Spleen (tissue), 11 donors: Measurements from ENCODE around the gene ADARB2. TPM values are rescaled to one million over a fixed set of nuclear protein-coding genes. Genes with fewer than 3 reads are reported as not detected.
"Not testable (repeated sequence)": the region's sequence is repeated elsewhere in the genome, so short reads cannot be mapped to it uniquely, and the experiment has no call there.

ENCODE experiments used
- DNase-seq: peaks from one replicate; pipeline ENCODE4 v3.0.0-alpha.2; 2020
- H3K27ac ChIP-seq, 8 donors: fragments of 200-600 bp; sonication (generic) in 7 of 8; 1 replicate in 4 of 8; 2 replicates in 4 of 8; pipeline versions ENCODE4 v1.5.0 to v1.8.0; 2016 to 2021; ENCODE audit warnings: inconsistent platforms in 4 of 8, mild to moderate bottlenecking in 4 of 8, moderate library complexity in 1 of 8
- H3K27me3 ChIP-seq, 7 donors: fragments of 200-600 bp; sonication (generic) in 6 of 7; replicated peaks in 1 of 7; 1 replicate in 4 of 7; 2 replicates in 3 of 7; pipeline versions ENCODE4 v1.5.0 to v1.8.0; 2016 to 2021; ENCODE audit warnings: inconsistent platforms in 3 of 7, mild to moderate bottlenecking in 1 of 7
- H3K36me3 ChIP-seq, 6 donors: fragments of 200-600 bp; sonication (generic) in 5 of 6; 1 replicate in 4 of 6; 2 replicates in 2 of 6; pipeline versions ENCODE4 v1.5.0 to v1.8.0; 2016 to 2021; ENCODE audit warnings: inconsistent platforms in 2 of 6
- H3K4me1 ChIP-seq, 6 donors: fragments of 200-600 bp; sonication (generic) in 5 of 6; 1 replicate in 3 of 6; 2 replicates in 3 of 6; pipeline versions ENCODE4 v1.5.0 to v1.8.0; 2016 to 2021; ENCODE audit warnings: inconsistent platforms in 3 of 6
- H3K4me3 ChIP-seq, 8 donors: fragments of 200-600 bp; sonication (generic) in 7 of 8; 1 replicate in 4 of 8; 2 replicates in 4 of 8; pipeline versions ENCODE4 v1.5.0 to v1.8.0; 2016 to 2021; ENCODE audit warnings: inconsistent platforms in 4 of 8, mild to moderate bottlenecking in 4 of 8, moderate library complexity in 2 of 8
- H3K9me3 ChIP-seq, 8 donors: fragments of 200-600 bp; sonication (generic) in 7 of 8; 1 replicate in 4 of 8; 2 replicates in 4 of 8; pipeline versions ENCODE4 v1.5.0 to v1.8.0; 2016 to 2021; ENCODE audit warnings: inconsistent platforms in 4 of 8
- POLR2A ChIP-seq, 3 donors: fragments of 450-650 bp; IDR thresholded peaks; one replicate each; pipeline ENCODE4 v1.5.1; 2017; ENCODE audit warnings: antibody characterized with exemption in 3 of 3, mild to moderate bottlenecking in 1 of 3
- POLR2AphosphoS5 ChIP-seq, 3 donors: sonication (generic); formaldehyde crosslinking; IDR thresholded peaks; one replicate each; pipeline ENCODE4 v1.5.1; 2017; ENCODE audit warnings: antibody characterized with exemption in 3 of 3
- WGBS, 5 donors: extraction: QIAGEN DNeasy Blood & Tissue Kit in 3 of 5; methylation state at CpG; one replicate each; pipeline versions ENCODE4 v1.1.5 to v1.1.7; 2013 to 2018; 5-methylcytosine and 5-hydroxymethylcytosine counted together
- intact Hi-C: fragments of 100-400 bp; cut with DNase I; formaldehyde crosslinking; loops from one replicate; pipeline ENCODE4 v1.15.0; 2023; ENCODE audit warnings: low total_unique reads
- polyA plus RNA-seq, 3 donors: library from polyadenylated mRNA; stranded (reverse); fragments of 200-250 nt; gene quantifications; one replicate each; pipeline ENCODE4 v1.2.1, GENCODE V29; 2013
- total RNA-seq, 7 donors: library from RNA; depleted of rRNA in 3 of 7; stranded (reverse); fragments of >200 nt in 3 of 7; fragmentation: NEBNext Ultra II Directional in 4 of 7; extraction: Animal tissue kit (Norgen Biotek cat#: 25700) in 4 of 7; gene quantifications; one replicate each; pipeline versions ENCODE4 v1.1.0 to v1.2.1, GENCODE V29; 2016 to 2021
- TF ChIP-seq, protein P1 (sequence below), 11 experiments: fragments of 200-600 bp in 7 of 11; fragments of 450-650 bp in 4 of 11; sonication (generic) in 4 of 11; IDR thresholded peaks in 8 of 11; conservative IDR thresholded peaks in 3 of 11; 1 replicate in 7 of 11; 2 replicates in 4 of 11; pipeline versions ENCODE4 v1.4.0 to v1.8.0; 2016 to 2021; ENCODE audit warnings: antibody characterized with exemption in 11 of 11, inconsistent platforms in 4 of 11, mild to moderate bottlenecking in 1 of 11
- donor health status: healthy with polysubstance abuse.
- donor health status: DM: no; HTN: no; CAD: no; lungs with moderate emphysema.
- donor health status: DM: no; HTN: no; CAD: no.
- donor health status: Bipolar disorder and iron deficiency.
- donor health status: healthy.
- donor health status: DM: no; HTN: no; CAD: no.
- donor health status: DM: yes; HTN: yes; CAD: no.

Gene ADARB2
- total and polyA plus RNA-seq, 10 donors: 0.05 to 8.1 (median 0.96) TPM

DNA sequence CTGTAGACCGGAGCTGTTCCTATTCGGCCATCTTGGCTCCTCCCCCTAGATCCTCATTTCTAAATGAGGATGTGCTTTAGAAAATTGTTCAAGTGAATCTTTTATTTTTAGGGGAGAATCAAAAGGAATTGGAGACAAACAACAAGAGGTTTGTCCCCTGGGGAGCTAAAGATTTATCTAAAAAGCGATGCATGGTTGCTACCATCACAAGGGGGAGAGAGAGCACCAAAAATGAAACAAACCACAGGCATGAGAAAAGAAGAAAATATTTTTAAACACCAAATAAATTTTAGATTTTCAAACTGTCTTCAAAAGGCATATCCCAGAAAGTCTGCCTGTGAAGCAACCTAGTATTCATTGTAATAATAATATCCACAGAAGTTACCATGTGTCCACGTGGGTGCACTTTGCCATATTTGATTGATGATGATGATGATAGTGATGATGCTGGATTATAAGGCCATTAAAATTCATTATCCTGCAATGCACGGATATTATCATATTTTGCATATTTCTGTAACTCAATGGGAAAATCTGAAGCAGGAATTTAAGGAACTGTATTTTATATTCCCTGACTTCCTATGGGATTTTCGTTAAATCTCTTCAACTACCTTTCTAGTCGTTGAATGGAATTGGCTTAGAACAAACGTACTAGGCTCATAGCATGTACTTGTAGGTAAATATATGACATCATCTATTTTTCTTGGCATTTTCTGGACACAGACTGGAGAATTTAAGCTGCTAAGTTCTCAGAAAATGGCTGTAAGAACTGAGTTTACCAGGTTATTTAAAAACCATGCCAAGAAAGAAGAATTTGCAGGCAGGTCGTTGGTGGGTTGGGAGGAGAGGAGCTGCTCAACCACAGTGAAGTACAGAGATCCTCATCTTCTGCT is 509.6 kb downstream of the ADARB2 start:
- no peak for DNase-seq
- no peaks in the 10 kb centered on the region for H3K9me3 ChIP-seq
- H3K4me3 ChIP-seq: no peak overlapping the region
- H3K27me3 ChIP-seq: peaks cover 0 to 11% (median 0%) of the 10 kb centered on the region in 7 donors
- H3K36me3 ChIP-seq: peaks cover 0 to 31% (median 0%) of the 10 kb centered on the region in 6 donors
- intact Hi-C loops: no loop called here
- H3K4me1 ChIP-seq: no peaks in the 10 kb centered on the region
- H3K27ac ChIP-seq: no peak overlapping the region
- TF ChIP-seq POLR2A (IDR thresholded peaks at IDR 0.05) (no peak), POLR2AphosphoS5 (IDR thresholded peaks at IDR 0.05) (no peak)
- TF ChIP-seq, protein P1, sequence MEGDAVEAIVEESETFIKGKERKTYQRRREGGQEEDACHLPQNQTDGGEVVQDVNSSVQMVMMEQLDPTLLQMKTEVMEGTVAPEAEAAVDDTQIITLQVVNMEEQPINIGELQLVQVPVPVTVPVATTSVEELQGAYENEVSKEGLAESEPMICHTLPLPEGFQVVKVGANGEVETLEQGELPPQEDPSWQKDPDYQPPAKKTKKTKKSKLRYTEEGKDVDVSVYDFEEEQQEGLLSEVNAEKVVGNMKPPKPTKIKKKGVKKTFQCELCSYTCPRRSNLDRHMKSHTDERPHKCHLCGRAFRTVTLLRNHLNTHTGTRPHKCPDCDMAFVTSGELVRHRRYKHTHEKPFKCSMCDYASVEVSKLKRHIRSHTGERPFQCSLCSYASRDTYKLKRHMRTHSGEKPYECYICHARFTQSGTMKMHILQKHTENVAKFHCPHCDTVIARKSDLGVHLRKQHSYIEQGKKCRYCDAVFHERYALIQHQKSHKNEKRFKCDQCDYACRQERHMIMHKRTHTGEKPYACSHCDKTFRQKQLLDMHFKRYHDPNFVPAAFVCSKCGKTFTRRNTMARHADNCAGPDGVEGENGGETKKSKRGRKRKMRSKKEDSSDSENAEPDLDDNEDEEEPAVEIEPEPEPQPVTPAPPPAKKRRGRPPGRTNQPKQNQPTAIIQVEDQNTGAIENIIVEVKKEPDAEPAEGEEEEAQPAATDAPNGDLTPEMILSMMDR (IDR thresholded peaks at IDR 0.05 in 8 of 11, conservative IDR thresholded peaks at IDR 0.05 in 3 of 11): no peak
- WGBS, 5 donors: 63 to 79% (median 70%) methylated on average over 9 of the region's 9 CpGs

- H3K9me3 ChIP-seq, H3K4me3 ChIP-seq, H3K27ac ChIP-seq, H3K4me1 ChIP-seq, DNase-seq, intact Hi-C loops: not testable (repeated sequence)
- H3K36me3 ChIP-seq: peaks cover 0 to 24% (median 0%) of the 10 kb centered on the region in 6 donors
- 69 to 89% (median 81%) methylated on average over 8 of the region's 8 CpGs for WGBS, 5 donors
- peaks cover 0 to 11% (median 0%) of the 10 kb centered on the region in 7 donors for H3K27me3 ChIP-seq
These were observed 510.4 kb downstream of the ADARB2 start for GRCh38 chr10:1226907-1227306.

DNA sequence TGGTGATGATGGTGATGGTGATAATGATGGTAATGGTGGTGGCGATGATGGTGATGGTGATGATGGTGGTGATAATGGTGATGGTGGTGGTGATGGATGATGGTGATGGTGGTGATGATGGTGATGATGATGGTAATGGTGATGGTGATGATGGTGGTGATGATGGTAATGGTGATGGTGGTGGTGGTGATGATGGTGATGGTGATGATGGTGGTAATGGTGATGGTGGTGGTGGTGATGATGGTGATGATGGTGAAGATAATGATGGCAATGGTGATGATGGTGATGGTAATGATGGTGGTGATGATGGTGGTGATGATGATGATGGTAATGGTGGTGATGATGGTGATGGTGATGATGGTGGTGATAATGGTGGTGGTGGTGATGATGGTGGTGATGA is 517.5 kb downstream of the ADARB2 start:
- DNase-seq, H3K36me3 ChIP-seq, H3K4me1 ChIP-seq, H3K4me3 ChIP-seq, H3K27me3 ChIP-seq, H3K27ac ChIP-seq, intact Hi-C loops: not testable (repeated sequence)
- WGBS, 5 donors: 0% methylated on average over 1 of the region's 1 CpG
- peaks cover 0 to 19% (median 3%) of the 10 kb centered on the region in 8 donors for H3K9me3 ChIP-seq

DNA sequence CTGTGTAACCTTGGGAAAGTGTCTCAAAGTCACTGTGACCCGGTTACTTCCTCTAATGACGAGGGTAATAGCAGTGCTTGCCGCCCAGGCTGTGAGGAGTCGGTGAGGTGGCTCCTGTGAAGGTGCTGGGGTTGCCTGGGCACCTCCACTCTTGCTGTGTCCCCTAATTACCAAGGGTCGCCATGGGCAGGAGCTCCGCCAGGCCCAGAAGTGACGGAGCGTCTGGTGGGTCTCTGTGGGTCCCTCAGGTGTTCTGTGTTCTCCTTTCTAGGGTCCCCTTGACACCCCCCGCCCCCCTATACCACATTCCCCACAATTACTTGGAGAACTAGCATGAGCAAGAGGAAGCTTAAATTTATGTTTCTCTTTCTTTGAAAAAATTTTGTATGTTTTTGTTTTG is 519.7 kb downstream of the ADARB2 start:
- 78 to 93% (median 86%) methylated on average over 9 of the region's 9 CpGs for WGBS, 5 donors
- H3K36me3 ChIP-seq: peaks cover 0 to 15% (median 0%) of the 10 kb centered on the region in 6 donors
- H3K4me3 ChIP-seq: no peak overlapping the region
- no peak overlapping the region for H3K27ac ChIP-seq
- TF ChIP-seq POLR2A (IDR thresholded peaks at IDR 0.05) (no peak), POLR2AphosphoS5 (IDR thresholded peaks at IDR 0.05) (no peak)
- TF ChIP-seq, protein P1 (IDR thresholded peaks at IDR 0.05 in 8 of 11, conservative IDR thresholded peaks at IDR 0.05 in 3 of 11): no peak
- peaks cover 0 to 19% (median 3%) of the 10 kb centered on the region in 8 donors for H3K9me3 ChIP-seq
- H3K27me3 ChIP-seq: no peaks in the 10 kb centered on the region
- peak; percentile 45 for DNase-seq
- H3K4me1 ChIP-seq: no peaks in the 10 kb centered on the region
- intact Hi-C loops: no loop called here

DNA sequence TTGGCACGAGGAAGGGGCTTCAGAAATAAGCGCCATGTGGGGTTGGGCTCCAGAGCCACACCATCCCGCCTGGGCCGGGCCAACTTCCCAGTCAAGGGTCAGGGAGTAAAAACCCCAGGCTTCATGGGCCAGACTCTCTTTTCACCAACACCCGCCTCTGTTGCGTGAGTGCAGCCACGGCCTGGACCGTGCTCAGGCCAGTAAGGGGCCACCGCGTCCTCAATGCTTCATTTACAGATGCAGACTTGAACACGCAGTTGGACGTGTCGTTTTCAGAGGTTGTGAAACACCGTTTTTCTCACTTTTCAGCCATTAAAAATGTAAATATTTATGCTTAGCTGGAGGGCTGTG is 520.1 kb downstream of the ADARB2 start:
- WGBS, 5 donors: 88 to 94% (median 92%) methylated on average over 14 of the region's 14 CpGs
- TF ChIP-seq POLR2A (IDR thresholded peaks at IDR 0.05) (no peak), POLR2AphosphoS5 (IDR thresholded peaks at IDR 0.05) (no peak)
- TF ChIP-seq, protein P1 (IDR thresholded peaks at IDR 0.05 in 8 of 11, conservative IDR thresholded peaks at IDR 0.05 in 3 of 11): no peak
- H3K4me1 ChIP-seq: no peaks in the 10 kb centered on the region

More for the DNA sequence above, 520.1 kb downstream of the ADARB2 start:
- H3K9me3 ChIP-seq: peaks cover 0 to 19% (median 3%) of the 10 kb centered on the region in 8 donors
- H3K27ac ChIP-seq: no peak overlapping the region
- peak; percentile 47 for DNase-seq
- H3K4me3 ChIP-seq: no peak overlapping the region
- H3K36me3 ChIP-seq: peaks cover 0 to 15% (median 0%) of the 10 kb centered on the region in 6 donors
- no peaks in the 10 kb centered on the region for H3K27me3 ChIP-seq
- intact Hi-C loops: no loop called here
